Measurements from ENCODE around the gene TCF7L1.

The TCF7L1 gene

GRCh38 chr2:85257359-85257969 lies 124.3 kb downstream of the TCF7L1 start:
- H3K9me3 Mint-ChIP-seq = no peaks in the 10 kb centered on the region

GRCh38 chr2:85257970-85258605 lies 124.9 kb downstream of the TCF7L1 start:
- no peak for TF ChIP-seq CTCF (IDR thresholded peaks at IDR 0.05; ENCODE audit: unreplicated experiment in 3 of 3)
- Mint-ChIP-seq H3K4me1 (peaks cover 91% of the 10 kb centered on the region), H3K27ac (peak overlapping the region; percentile 91 to 99 (median 99)), H3K36me3 (ENCODE audit: low read depth) (peaks cover 19% of the 10 kb centered on the region), H3K27me3 (ENCODE audit: low read depth) (no peaks in the 10 kb centered on the region), H3K9me3 (no peaks in the 10 kb centered on the region), H3K4me3 (peak overlapping the region; percentile 26 to 38 (median 37))

More at GRCh38 chr2:85257359-85257969, 124.3 kb downstream of the TCF7L1 start:
- Mint-ChIP-seq H3K36me3 (ENCODE audit: low read depth) (peaks cover 15% of the 10 kb centered on the region), H3K4me3 (peak overlapping the region; percentile 26 to 38 (median 37)), H3K27me3 (ENCODE audit: low read depth) (no peaks in the 10 kb centered on the region), H3K4me1 (peaks cover 91% of the 10 kb centered on the region), H3K27ac (peak overlapping the region; percentile 91 to 99 (median 99))
- TF ChIP-seq CTCF (IDR thresholded peaks at IDR 0.05; ENCODE audit: unreplicated experiment in 3 of 3) = no peak

GRCh38 chr2:85259101-85259590 lies 126.0 kb downstream of the TCF7L1 start:
- Mint-ChIP-seq H3K36me3 (ENCODE audit: low read depth) (peaks cover 27% of the 10 kb centered on the region), H3K9me3 (no peaks in the 10 kb centered on the region), H3K4me1 (peaks cover 91% of the 10 kb centered on the region), H3K27ac (peak overlapping the region; percentile 91 to 99 (median 99)), H3K27me3 (ENCODE audit: low read depth) (no peaks in the 10 kb centered on the region), H3K4me3 (peak overlapping the region; percentile 24 to 63 (median 31))
- TF ChIP-seq CTCF (IDR thresholded peaks at IDR 0.05; ENCODE audit: unreplicated experiment in 3 of 3) = no peak

DNA sequence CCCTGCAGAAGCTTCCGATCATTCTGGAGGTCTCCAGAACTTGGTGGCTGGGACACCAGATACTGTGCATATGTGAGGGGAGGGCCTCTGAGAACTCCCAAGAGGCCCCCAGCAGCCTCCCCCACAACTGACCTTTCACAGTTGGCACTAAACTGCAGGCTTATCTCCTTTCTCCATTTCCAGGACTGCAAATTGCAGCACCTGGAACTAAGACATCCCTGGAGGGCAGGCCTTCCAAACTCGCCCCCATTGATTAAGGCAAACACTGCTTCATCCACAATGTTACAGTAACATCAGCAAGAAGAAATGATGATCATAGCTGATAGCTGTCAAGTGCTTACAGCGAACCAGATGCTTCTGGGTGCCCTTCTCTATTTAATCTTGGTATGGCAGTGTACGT lies 126.7 kb downstream of the TCF7L1 start:
- H3K36me3 Mint-ChIP-seq (ENCODE audit: low read depth) = peaks cover 29% of the 10 kb centered on the region
- peak overlapping the region; percentile 91 to 99 (median 99) for H3K27ac Mint-ChIP-seq
- TF ChIP-seq CTCF (IDR thresholded peaks at IDR 0.05; ENCODE audit: unreplicated experiment in 3 of 3) = no peak
- H3K4me3 Mint-ChIP-seq = no peak overlapping the region
- H3K4me1 Mint-ChIP-seq = peaks cover 91% of the 10 kb centered on the region
- no peaks in the 10 kb centered on the region for H3K9me3 Mint-ChIP-seq
- no peaks in the 10 kb centered on the region for H3K27me3 Mint-ChIP-seq (ENCODE audit: low read depth)

GRCh38 chr2:85263591-85263990 lies 130.4 kb downstream of the TCF7L1 start:
- TF ChIP-seq CTCF (IDR thresholded peaks at IDR 0.05; ENCODE audit: unreplicated experiment in 3 of 3) = no peak
- Mint-ChIP-seq H3K27me3 (ENCODE audit: low read depth) (no peaks in the 10 kb centered on the region), H3K4me3 (no peak overlapping the region), H3K27ac (peak overlapping the region; percentile 40 to 71 (median 66)), H3K9me3 (no peaks in the 10 kb centered on the region), H3K4me1 (peaks cover 70% of the 10 kb centered on the region), H3K36me3 (ENCODE audit: low read depth) (peaks cover 30% of the 10 kb centered on the region)

All from nephron (organoid).